ENCODE measurements around the gene GLRX5.

Gene GLRX5

GRCh38 chr14:95534299-95535225 is at the start of gene GLRX5:
Gene GLRX5, plus strand, starts transcription at chr14:95535050. Its CDS starts 40 bp downstream, at chr14:95535090.
- FAIRE-seq (peak; percentile 86), DNase-seq (ENCODE audit: low spot score) (peak; percentile 98)

DNA sequence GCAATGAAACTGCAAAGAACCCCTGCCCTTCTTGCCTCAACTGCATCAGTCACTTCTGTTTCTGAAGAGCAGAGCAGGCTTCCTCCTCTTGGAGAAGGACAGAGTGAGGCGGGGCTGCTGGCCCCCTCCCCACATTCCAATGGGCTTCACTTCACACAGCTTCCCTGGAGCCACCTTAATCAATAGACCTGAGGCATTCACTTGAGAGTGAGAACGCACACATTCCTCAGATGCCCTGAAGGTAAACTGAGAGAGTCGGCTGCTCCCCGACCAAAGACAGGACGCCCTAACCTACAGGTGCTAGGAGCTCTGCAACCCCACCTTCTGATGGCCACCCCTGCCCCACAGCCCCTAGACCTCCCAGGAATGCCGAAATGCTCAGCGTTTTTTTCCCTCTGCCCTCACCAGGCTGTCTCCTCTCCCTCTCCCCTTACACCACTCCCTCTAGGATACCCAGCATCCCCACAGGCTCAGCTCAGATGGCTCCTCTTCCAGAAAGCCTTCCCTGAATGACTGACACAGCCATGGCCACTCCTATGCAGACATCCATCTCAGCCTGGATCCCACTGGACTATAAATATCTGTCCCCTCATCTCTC is 49.5 kb upstream of the GLRX5 start:
- DNase-seq (ENCODE audit: low spot score) (no peak), FAIRE-seq (no peak)

DNA sequence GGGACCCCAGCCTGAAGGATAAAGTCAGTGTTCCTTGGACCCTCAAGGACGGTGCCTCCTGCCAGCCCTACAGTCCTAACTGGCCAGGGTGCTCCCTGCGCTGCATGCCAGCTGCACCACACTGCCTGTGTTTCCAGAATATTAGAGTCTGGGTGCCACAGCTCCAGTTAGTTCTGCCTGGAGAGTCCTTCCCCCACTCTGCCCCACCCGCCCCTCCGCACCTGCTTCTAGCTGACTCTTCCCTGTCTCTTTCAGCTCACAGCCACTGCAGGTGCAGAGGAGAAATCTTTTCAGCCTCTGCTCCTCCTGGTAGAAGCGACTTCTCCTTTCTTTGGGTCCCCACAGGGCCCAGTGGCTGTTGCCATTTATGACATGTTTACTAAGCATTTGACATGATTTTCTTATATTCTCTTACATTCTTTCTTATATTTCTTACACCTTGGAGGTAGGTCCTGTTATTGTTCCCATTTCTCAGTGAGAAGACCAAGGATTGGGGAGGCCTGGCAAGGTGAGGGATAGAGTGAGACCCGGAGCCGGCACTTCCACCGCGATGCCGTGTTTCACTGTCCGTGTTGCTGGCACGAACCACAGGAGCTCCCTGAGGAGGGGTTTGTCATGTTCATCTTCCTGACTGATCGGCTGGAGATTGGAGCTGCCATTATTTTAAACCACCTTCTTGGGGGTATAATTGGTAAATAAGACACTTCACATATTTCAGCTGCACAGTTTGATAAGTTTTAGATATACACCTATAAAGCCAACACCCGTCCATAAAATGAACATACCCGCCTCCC is 47.8 kb upstream of the GLRX5 start:
- DNase-seq (ENCODE audit: low spot score) (no peak), FAIRE-seq (no peak)

DNA sequence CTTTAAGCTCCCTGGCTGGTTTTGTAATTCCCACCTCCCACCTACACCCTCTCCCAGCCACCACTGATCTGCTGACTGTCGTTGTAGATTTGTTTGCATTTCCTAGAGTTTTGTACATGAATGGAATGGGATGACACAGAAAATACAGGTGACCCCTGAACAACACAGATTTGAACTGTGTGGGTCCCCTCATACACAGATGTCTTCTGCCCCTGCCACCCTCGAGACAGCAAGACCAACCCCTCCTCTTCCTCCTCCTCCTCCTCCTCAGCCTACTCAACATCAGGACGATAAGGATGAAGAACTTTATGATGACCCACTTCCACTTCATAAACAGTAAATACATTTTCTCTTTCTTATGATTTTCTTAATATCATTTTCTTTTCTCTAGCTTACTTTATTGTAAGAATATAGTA is 47.2 kb upstream of the GLRX5 start:
- DNase-seq (ENCODE audit: low spot score), result no peak
- no peak for FAIRE-seq

GRCh38 chr14:95488376-95489213 is 46.3 kb upstream of the GLRX5 start:
- no peak for DNase-seq (ENCODE audit: low spot score)
- FAIRE-seq, result no peak

DNA sequence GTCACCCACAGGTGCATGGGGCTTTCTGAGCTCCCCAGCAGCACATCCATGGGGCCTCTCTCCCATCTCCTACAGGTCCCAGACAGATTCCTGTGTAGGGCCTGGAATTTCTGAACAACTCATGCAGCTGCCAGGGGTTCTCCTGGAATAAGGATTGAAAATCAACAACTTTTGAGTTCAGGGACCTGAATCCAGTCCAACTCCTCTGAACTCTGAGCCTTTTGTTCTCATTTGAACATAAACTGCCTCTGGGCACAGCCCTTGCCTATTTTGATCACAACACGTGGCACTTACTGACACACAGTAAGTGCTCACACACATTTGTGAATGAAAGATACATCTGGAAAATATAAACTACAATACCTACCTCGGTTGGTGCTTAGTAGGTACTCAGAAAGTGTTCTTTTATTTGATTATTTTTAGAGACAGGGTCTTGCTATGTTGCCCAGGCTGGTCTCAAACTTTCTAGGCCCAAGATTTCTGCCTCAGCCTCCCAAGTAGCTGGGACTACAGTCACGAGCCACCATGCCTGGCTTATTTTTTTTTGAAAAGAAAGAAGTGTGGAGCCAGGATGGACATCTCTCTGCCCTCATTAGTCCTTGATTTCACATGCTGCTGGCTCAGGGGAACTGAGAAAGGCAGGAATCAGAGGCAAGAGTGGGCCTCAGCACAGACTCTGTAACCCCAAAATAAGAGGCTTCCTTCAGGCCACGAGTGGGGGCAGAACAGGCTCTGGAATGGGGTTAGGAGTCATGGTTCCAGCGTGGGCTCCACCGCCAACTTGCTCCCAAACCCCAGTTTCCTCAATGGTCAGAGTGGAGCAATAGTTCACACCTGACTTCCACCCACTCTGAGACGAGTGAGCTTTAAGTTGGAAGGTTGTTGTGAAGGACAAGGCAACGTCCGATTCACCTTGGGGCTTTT is 45.4 kb upstream of the GLRX5 start:
- no peak for FAIRE-seq
- DNase-seq (ENCODE audit: low spot score), result no peak

- no peak for DNase-seq (ENCODE audit: low spot score)
- FAIRE-seq, result no peak
Measured at GRCh38 chr14:95490138-95490509, 44.7 kb upstream of the GLRX5 start.

GRCh38 chr14:95490727-95491451 is 44.0 kb upstream of the GLRX5 start:
- no peak for FAIRE-seq
- DNase-seq (ENCODE audit: low spot score), result no peak

DNA sequence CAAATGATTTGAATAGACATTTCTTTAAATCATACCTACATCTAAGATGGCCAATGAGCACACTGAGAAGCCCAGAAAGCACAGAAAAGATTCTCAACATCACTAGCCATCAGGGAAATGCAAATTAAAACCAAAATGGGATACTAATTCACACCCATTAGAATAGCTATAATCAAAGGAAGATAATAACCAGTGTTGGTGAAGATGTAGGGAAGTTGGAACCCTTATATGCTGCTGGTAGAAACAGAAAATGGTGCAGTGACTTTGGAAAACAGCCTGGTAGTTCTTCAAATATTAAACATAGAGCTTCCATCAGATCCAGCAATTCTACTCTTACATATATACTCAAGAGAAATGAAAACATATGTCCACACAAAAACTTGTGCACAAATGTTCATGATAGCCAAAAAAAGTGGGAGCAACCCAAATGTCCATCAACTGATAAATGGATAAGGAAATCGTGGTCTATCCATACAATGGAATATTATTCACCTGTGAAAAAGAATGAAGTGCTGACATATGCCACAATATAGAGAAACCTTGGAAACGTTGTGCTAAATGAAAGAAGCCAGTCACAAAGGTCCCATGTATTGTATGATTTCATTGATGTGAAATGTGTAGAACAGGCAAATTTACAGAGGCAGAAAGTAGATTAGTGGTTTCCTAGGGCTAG is 42.8 kb upstream of the GLRX5 start:
- no peak for DNase-seq (ENCODE audit: low spot score)
- no peak for FAIRE-seq

DNA sequence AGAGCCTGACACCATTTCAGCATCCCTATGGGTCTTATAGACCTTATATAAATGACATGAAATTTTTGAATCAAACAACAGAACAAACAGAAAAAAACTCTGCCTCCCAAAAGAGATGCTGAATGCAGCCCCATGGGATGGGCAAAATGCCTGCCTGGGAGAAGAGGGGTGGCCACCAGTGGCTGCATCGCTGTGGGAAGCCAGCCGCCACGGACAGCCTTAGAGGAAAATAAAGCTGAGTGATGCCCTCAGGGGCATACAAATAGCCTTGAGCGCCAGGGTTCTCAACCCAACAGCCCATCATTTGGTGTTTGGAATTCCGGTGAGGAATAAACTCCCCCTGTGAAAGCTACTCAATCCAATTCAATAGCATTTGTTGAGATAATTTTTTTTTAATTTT is 41.3 kb upstream of the GLRX5 start:
- FAIRE-seq, result no peak
- DNase-seq (ENCODE audit: low spot score), result no peak

DNA sequence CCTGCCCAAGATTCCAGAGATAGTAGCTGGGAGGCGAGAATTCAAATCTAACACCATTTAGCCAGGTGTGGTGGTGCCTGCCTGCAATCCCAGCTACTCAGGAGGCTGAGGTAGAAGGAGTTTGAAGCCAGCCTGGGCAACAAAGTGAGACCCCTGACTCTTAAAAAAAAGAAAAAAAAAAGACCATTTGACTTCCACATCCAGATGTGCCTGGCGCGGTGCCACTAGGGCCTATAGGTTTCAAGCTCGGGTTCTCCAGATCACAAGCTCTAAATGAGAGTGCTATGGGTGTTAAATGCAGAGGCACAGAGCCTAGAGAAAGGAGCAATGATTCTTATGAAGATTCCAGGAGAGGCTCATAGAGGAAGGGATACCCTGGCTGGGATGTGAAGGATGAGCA is 40.9 kb upstream of the GLRX5 start:
- FAIRE-seq, result no peak
- DNase-seq (ENCODE audit: low spot score), result no peak

- FAIRE-seq (no peak), DNase-seq (ENCODE audit: low spot score) (no peak)
Measured at GRCh38 chr14:95494456-95494855, 40.4 kb upstream of the GLRX5 start.

GRCh38 chr14:95495076-95495475 is 39.8 kb upstream of the GLRX5 start:
- FAIRE-seq (no peak), DNase-seq (ENCODE audit: low spot score) (no peak)

DNA sequence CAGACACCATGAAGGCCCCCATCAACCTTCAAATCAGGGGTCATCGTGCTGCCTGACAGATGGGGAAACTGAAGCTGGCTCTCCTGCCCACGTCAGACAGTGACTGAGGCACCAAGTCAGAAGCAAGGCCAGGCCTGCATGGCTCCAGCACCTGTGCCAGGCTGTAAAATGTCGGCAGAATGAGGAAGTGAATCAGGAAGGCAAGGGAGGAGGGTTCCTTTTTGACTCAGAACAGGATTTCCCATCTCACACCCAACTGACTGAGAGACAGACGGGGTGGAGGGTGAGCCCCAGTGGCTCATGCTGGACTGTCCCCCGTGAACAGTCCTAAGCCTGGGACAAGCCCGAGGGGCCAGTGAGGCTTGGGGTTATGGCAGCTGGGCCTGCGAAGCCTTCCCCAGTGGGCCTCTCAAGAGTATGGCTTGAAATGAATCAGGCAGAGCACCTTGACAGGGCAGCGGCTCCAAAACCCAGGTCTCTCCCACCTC is 39.3 kb upstream of the GLRX5 start:
- no peak for FAIRE-seq
- no peak for DNase-seq (ENCODE audit: low spot score)

GRCh38 chr14:95496111-95496681 is 38.7 kb upstream of the GLRX5 start:
- no peak for FAIRE-seq

DNA sequence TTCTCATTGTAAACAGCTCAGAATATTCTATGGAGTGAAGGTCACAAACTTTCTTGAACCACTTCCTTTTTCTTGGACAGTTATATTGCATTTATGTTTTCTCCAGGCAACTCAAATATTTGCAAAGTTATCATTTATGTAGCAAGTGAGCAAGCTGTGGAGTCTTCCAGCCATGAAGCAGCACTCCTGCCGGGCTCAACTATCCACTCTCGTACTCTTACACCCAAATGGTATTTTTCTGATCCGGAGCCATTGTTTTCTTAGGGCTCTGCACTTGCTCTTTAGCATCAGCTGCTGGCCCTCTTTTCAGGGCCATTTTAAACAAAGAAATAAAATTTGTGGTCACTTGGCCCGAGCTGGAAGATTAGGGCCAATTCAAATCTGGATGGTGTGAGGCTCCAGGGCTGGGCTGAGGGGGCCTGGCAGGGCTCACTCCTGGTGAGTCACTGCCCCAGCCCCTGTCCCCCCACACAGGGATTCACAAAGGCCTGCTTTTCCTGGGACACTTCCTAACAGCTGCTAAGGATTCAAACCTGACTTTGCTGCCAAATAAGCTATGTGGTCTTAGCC is 38.1 kb upstream of the GLRX5 start:
- DNase-seq (ENCODE audit: low spot score), result no peak
- FAIRE-seq, result no peak

More at GRCh38 chr14:95496111-95496681, 38.7 kb upstream of the GLRX5 start:
- DNase-seq (ENCODE audit: low spot score), result no peak

- no peak for FAIRE-seq
- no peak for DNase-seq (ENCODE audit: low spot score)
Measured at GRCh38 chr14:95497561-95498011, 37.3 kb upstream of the GLRX5 start.
